Neuronal stem cell (in vitro differentiated cells): Measurements from ENCODE around the gene PLCL1.

Experiments
- DNase-seq: peaks from one replicate; pipeline ENCODE4 v3.0.0-alpha.2; 2013; ENCODE audit warnings: low spot score
- H2AFZ ChIP-seq: one replicate; pipeline ENCODE4 v1.6.1; 2013; ENCODE audit warnings: mild to moderate bottlenecking, low read length, inconsistent platforms
- H2AK5ac ChIP-seq: 2 replicates; pipeline ENCODE4 v1.6.1; 2013; ENCODE audit warnings: low read depth, mild to moderate bottlenecking, inconsistent platforms, low read length, moderate library complexity, mixed read lengths
- H2BK120ac ChIP-seq: 2 replicates; pipeline ENCODE4 v1.6.1; 2013; ENCODE audit warnings: low read depth, mild to moderate bottlenecking, inconsistent platforms, low read length, moderate library complexity, mixed read lengths
- H2BK12ac ChIP-seq: one replicate; pipeline ENCODE4 v1.6.1; 2013; ENCODE audit warnings: low read length, inconsistent platforms
- H2BK15ac ChIP-seq: 2 replicates; pipeline ENCODE4 v1.6.1; 2013; ENCODE audit warnings: mild to moderate bottlenecking, low read length, inconsistent platforms, mixed read lengths
- H2BK5ac ChIP-seq: one replicate; pipeline ENCODE4 v1.6.1; 2013; ENCODE audit warnings: inconsistent platforms, mild to moderate bottlenecking, low read length, moderate library complexity
- H3K14ac ChIP-seq: one replicate; pipeline ENCODE4 v1.6.1; 2013; ENCODE audit warnings: low read length, inconsistent platforms
- H3K18ac ChIP-seq: 2 replicates; pipeline ENCODE4 v1.6.1; 2013; ENCODE audit warnings: low read length, inconsistent platforms
- H3K23ac ChIP-seq: 2 replicates; pipeline ENCODE4 v1.6.1; 2013; ENCODE audit warnings: low read depth, mild to moderate bottlenecking, mixed read lengths, low read length, inconsistent platforms; ENCODE audit not compliant: poor library complexity
- H3K27ac ChIP-seq: replicated peaks from 3 replicates; pipeline ENCODE4 v1.5.1; 2013; ENCODE audit warnings: low read length, inconsistent platforms
- H3K27me3 ChIP-seq, 3 experiments: 2 replicates each; pipeline ENCODE4 v1.6.1; 2013; ENCODE audit warnings: low read length in 3 of 3, mild to moderate bottlenecking in 2 of 3, inconsistent platforms in 1 of 3, low read depth in 1 of 3, mixed read lengths in 1 of 3, moderate library complexity in 1 of 3; ENCODE audit not compliant: control insufficient read depth in 3 of 3, insufficient read depth in 3 of 3
- H3K36me3 ChIP-seq, 2 donors: replicated peaks in 1 of 2; 2 replicates each; pipeline ENCODE4 v1.6.1; 2013; ENCODE audit warnings: low read length in 2 of 2; ENCODE audit not compliant: control insufficient read depth in 2 of 2, insufficient read depth in 2 of 2
- H3K4ac ChIP-seq: 2 replicates; pipeline ENCODE4 v1.6.1; 2013; ENCODE audit warnings: inconsistent platforms, mild to moderate bottlenecking, low read length, moderate library complexity
- H3K4me1 ChIP-seq, 2 donors: 1 replicate in 1 of 2; 2 replicates in 1 of 2; pipeline ENCODE4 v1.6.1; 2013; ENCODE audit warnings: low read length in 2 of 2, low read depth in 1 of 2; ENCODE audit not compliant: control insufficient read depth in 2 of 2, insufficient read depth in 1 of 2
- H3K4me2 ChIP-seq: one replicate; pipeline ENCODE4 v1.6.1; 2013; ENCODE audit warnings: mild to moderate bottlenecking, low read length, inconsistent platforms; ENCODE audit not compliant: insufficient read depth, poor library complexity, severe bottlenecking
- H3K4me3 ChIP-seq, 2 donors: 2 replicates each; pipeline ENCODE4 v1.5.1; 2013; ENCODE audit warnings: low read length in 2 of 2, mild to moderate bottlenecking in 2 of 2, inconsistent platforms in 1 of 2, moderate library complexity in 1 of 2
- H3K79me1 ChIP-seq: one replicate; pipeline ENCODE4 v1.6.1; 2013; ENCODE audit warnings: low read depth, mild to moderate bottlenecking, inconsistent platforms, low read length, moderate library complexity
- H3K9ac ChIP-seq: one replicate; pipeline ENCODE4 v1.6.1; 2013; ENCODE audit warnings: mild to moderate bottlenecking, low read depth, low read length, inconsistent platforms; ENCODE audit not compliant: poor library complexity
- H3K9me3 ChIP-seq, 2 donors: replicated peaks in 1 of 2; 2 replicates each; pipeline versions ENCODE3 to v1.6.1; 2013; ENCODE audit warnings: low read length in 2 of 2, mild to moderate bottlenecking in 2 of 2, inconsistent platforms in 1 of 2, low read depth in 1 of 2, mixed read lengths in 1 of 2, moderate library complexity in 1 of 2; ENCODE audit not compliant: control insufficient read depth in 2 of 2, insufficient read depth in 1 of 2
- H4K8ac ChIP-seq: one replicate; pipeline ENCODE4 v1.6.1; 2013; ENCODE audit warnings: low read depth, mild to moderate bottlenecking, inconsistent platforms, low read length, moderate library complexity
- H4K91ac ChIP-seq: one replicate; pipeline ENCODE4 v1.6.1; 2013; ENCODE audit warnings: low read length, low read depth, mild to moderate bottlenecking, inconsistent platforms; ENCODE audit not compliant: poor library complexity
- WGBS, 2 donors: extraction: QIAGEN DNeasy Blood & Tissue Kit; methylation state at CpG; one replicate each; pipeline ENCODE4 v1.1.7; 2013; ENCODE audit warnings: missing lambda C conversion rate in 2 of 2, mixed read lengths in 1 of 2; ENCODE audit not compliant: insufficient read length in 2 of 2, insufficient replicate concordance in 1 of 2; ENCODE audit errors: extremely low coverage in 2 of 2; 5-methylcytosine and 5-hydroxymethylcytosine counted together

The PLCL1 gene

GRCh38 chr2:197852108-197852507 is 47.7 kb downstream of the PLCL1 start:
- Histone ChIP-seq H2AK5ac (no peak overlapping the region), H2AFZ (no peak overlapping the region), H4K8ac (no peak overlapping the region), H3K4me1 (no peaks in the 10 kb centered on the region), H3K14ac (no peak overlapping the region), H3K4me2 (no peak overlapping the region), H3K79me1 (no peaks in the 10 kb centered on the region), H2BK120ac (no peak overlapping the region), H3K27ac (no peak overlapping the region), H3K9ac (no peak overlapping the region), H3K9me3 (no peaks in the 10 kb centered on the region), H3K27me3 (peaks cover 0 to 9% (median 0%) of the 10 kb centered on the region in 3 experiments), H2BK12ac (no peak overlapping the region), H3K4me3 (no peak overlapping the region), H3K18ac (no peak overlapping the region), H4K91ac (no peak overlapping the region), H3K23ac (no peak overlapping the region), H2BK5ac (no peak overlapping the region), H3K36me3 (no peaks in the 10 kb centered on the region), H2BK15ac (no peak overlapping the region), H3K4ac (no peak overlapping the region)
- WGBS, 2 donors = no CpG with 5 or more reads among the region's 2 CpGs
- no peak for DNase-seq

- peaks cover 0 to 9% (median 0%) of the 10 kb centered on the region in 3 experiments for H3K27me3 ChIP-seq
- H3K14ac ChIP-seq = no peak overlapping the region
- WGBS, 2 donors = no CpG with 5 or more reads among the region's 1 CpG
- H3K23ac ChIP-seq = no peak overlapping the region
- H3K36me3 ChIP-seq = no peaks in the 10 kb centered on the region
- no peak overlapping the region for H2AK5ac ChIP-seq
- no peak overlapping the region for H4K91ac ChIP-seq
- no peak overlapping the region for H3K4me2 ChIP-seq
- no peak overlapping the region for H2AFZ ChIP-seq
- H3K79me1 ChIP-seq = no peaks in the 10 kb centered on the region
- H2BK5ac ChIP-seq = no peak overlapping the region
- H2BK120ac ChIP-seq = no peak overlapping the region
- H3K4me3 ChIP-seq = no peak overlapping the region
- H4K8ac ChIP-seq = no peak overlapping the region
- H3K9me3 ChIP-seq = no peaks in the 10 kb centered on the region
- H3K18ac ChIP-seq = no peak overlapping the region
- H3K27ac ChIP-seq = no peak overlapping the region
- no peak overlapping the region for H3K4ac ChIP-seq
- no peak overlapping the region for H3K9ac ChIP-seq
- H2BK15ac ChIP-seq = no peak overlapping the region
- H3K4me1 ChIP-seq = no peaks in the 10 kb centered on the region
- no peak overlapping the region for H2BK12ac ChIP-seq
- DNase-seq = no peak
Observed at GRCh38 chr2:197853549-197853948, 49.2 kb downstream of the PLCL1 start.

GRCh38 chr2:197857476-197858107 is 53.2 kb downstream of the PLCL1 start:
- Histone ChIP-seq H3K9me3 (no peaks in the 10 kb centered on the region), H3K27ac (no peak overlapping the region), H3K18ac (no peak overlapping the region), H3K4ac (no peak overlapping the region), H2BK15ac (no peak overlapping the region), H2BK12ac (no peak overlapping the region), H3K27me3 (no peaks in the 10 kb centered on the region), H2BK120ac (no peak overlapping the region), H3K14ac (no peak overlapping the region), H3K4me2 (no peak overlapping the region), H3K4me1 (no peaks in the 10 kb centered on the region), H2AFZ (no peak overlapping the region), H3K36me3 (no peaks in the 10 kb centered on the region), H3K4me3 (no peak overlapping the region), H4K8ac (no peak overlapping the region), H4K91ac (no peak overlapping the region), H2BK5ac (no peak overlapping the region), H3K23ac (no peak overlapping the region), H3K9ac (no peak overlapping the region), H2AK5ac (no peak overlapping the region), H3K79me1 (no peaks in the 10 kb centered on the region)
- DNase-seq = no peak
- no CpG with 5 or more reads among the region's 1 CpG for WGBS, 2 donors

- WGBS, 2 donors = no CpG with 5 or more reads among the region's 3 CpGs
- no peak overlapping the region for H3K23ac ChIP-seq
- no peak overlapping the region for H3K4me2 ChIP-seq
- H2BK120ac ChIP-seq = no peak overlapping the region
- H2AK5ac ChIP-seq = no peak overlapping the region
- no peaks in the 10 kb centered on the region for H3K4me1 ChIP-seq
- no peak overlapping the region for H2BK12ac ChIP-seq
- no peak overlapping the region for H3K18ac ChIP-seq
- H3K14ac ChIP-seq = no peak overlapping the region
- H4K91ac ChIP-seq = no peak overlapping the region
- no peak overlapping the region for H3K9ac ChIP-seq
- H3K4me3 ChIP-seq = no peak overlapping the region
- H3K27ac ChIP-seq = no peak overlapping the region
- H2AFZ ChIP-seq = peak overlapping the region; percentile 23
- H3K36me3 ChIP-seq = no peaks in the 10 kb centered on the region
- no peak overlapping the region for H4K8ac ChIP-seq
- H3K9me3 ChIP-seq = no peaks in the 10 kb centered on the region
- DNase-seq = no peak
- no peaks in the 10 kb centered on the region for H3K79me1 ChIP-seq
- H2BK15ac ChIP-seq = no peak overlapping the region
- no peaks in the 10 kb centered on the region for H3K27me3 ChIP-seq
- H2BK5ac ChIP-seq = no peak overlapping the region
- no peak overlapping the region for H3K4ac ChIP-seq
Observed at GRCh38 chr2:197858607-197859140, 54.3 kb downstream of the PLCL1 start.
